DOHH2 (cell line): ENCODE results near the gene DNAAF3.

Experiments
- EZH2phosphoT487 ChIP-seq: fragments of 200-600 bp; sonication (generic); IDR thresholded peaks from 2 replicates; pipeline ENCODE4 v1.6.1; 2017; ENCODE audit warnings: borderline replicate concordance, mild to moderate bottlenecking, antibody characterized with exemption, low read length, moderate library complexity, mixed read lengths
- TF ChIP-seq, protein P1 (sequence below): fragments of 200-600 bp; sonication (generic); IDR thresholded peaks from one replicate; pipeline ENCODE4 v1.5.1; 2014; ENCODE audit warnings: antibody characterized with exemption, mild to moderate bottlenecking, low read depth, low read length; ENCODE audit not compliant: poor library complexity, severe bottlenecking

DNA sequence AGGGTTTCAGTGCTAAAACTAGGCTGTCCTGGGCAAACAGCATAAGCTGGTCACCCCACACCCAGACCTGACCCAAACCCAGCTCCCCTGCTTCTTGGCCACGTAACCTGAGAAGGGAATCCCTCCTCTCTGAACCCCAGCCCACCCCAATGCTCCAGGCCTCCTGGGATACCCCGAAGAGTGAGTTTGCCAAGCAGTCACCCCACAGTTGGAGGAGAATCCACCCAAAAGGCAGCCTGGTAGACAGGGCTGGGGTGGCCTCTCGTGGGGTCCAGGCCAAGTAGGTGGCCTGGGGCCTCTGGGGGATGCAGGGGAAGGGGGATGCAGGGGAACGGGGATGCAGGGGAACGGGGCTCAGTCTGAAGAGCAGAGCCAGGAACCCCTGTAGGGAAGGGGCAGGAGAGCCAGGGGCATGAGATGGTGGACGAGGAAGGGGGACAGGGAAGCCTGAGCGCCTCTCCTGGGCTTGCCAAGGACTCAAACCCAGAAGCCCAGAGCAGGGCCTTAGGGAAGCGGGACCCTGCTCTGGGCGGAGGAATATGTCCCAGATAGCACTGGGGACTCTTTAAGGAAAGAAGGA lies 51.8 kb downstream of the DNAAF3 start:
- TF ChIP-seq, protein P1, sequence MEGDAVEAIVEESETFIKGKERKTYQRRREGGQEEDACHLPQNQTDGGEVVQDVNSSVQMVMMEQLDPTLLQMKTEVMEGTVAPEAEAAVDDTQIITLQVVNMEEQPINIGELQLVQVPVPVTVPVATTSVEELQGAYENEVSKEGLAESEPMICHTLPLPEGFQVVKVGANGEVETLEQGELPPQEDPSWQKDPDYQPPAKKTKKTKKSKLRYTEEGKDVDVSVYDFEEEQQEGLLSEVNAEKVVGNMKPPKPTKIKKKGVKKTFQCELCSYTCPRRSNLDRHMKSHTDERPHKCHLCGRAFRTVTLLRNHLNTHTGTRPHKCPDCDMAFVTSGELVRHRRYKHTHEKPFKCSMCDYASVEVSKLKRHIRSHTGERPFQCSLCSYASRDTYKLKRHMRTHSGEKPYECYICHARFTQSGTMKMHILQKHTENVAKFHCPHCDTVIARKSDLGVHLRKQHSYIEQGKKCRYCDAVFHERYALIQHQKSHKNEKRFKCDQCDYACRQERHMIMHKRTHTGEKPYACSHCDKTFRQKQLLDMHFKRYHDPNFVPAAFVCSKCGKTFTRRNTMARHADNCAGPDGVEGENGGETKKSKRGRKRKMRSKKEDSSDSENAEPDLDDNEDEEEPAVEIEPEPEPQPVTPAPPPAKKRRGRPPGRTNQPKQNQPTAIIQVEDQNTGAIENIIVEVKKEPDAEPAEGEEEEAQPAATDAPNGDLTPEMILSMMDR, result no peak
- TF ChIP-seq EZH2phosphoT487, result no peak
